Naive B cell (primary cell): ENCODE measurements around the gene CCNT1. TPM values are rescaled to one million over a fixed set of nuclear protein-coding genes. Genes with fewer than 3 reads are reported as not detected.
"Not testable (repeated sequence)": the region's sequence is repeated elsewhere in the genome, so short reads cannot be mapped to it uniquely, and the experiment has no call there.

Experiments
- ATAC-seq, 2 donors: fragments of 150-1000 bp; cut with Tn5 transposase; 2 replicates each; pipeline ENCODE4 v1.10.0; 2021; ENCODE audit warnings: low read depth in 2 of 2, mild to moderate bottlenecking in 2 of 2, moderate library complexity in 2 of 2
- DNase-seq: peaks from one replicate; pipeline ENCODE4 v3.0.0; 2022
- H3K27ac Mint-ChIP-seq, 6 donors: one replicate each; pipeline ENCODE4 v1.8.0; 2020 to 2022; ENCODE audit warnings: mild to moderate bottlenecking in 6 of 6, mixed read lengths in 6 of 6, moderate library complexity in 5 of 6, inconsistent platforms in 2 of 6
- H3K27me3 Mint-ChIP-seq, 3 donors: one replicate each; pipeline ENCODE4 v1.8.0; 2021 to 2022; ENCODE audit warnings: mixed read lengths in 3 of 3, mild to moderate bottlenecking in 1 of 3
- H3K36me3 Mint-ChIP-seq, 2 donors: one replicate each; pipeline ENCODE4 v1.8.0; 2020 to 2022; ENCODE audit warnings: mixed read lengths in 2 of 2, inconsistent platforms in 1 of 2, mild to moderate bottlenecking in 1 of 2
- H3K4me1 Mint-ChIP-seq, 3 donors: one replicate each; pipeline ENCODE4 v1.8.0; 2020 to 2022; ENCODE audit warnings: mixed read lengths in 3 of 3, inconsistent platforms in 1 of 3, mild to moderate bottlenecking in 1 of 3, moderate library complexity in 1 of 3
- H3K4me3 Mint-ChIP-seq, 8 donors: one replicate each; pipeline ENCODE4 v1.8.0; 2020 to 2022; ENCODE audit warnings: mild to moderate bottlenecking in 8 of 8, mixed read lengths in 8 of 8, moderate library complexity in 8 of 8, inconsistent platforms in 2 of 8
- H3K9me3 Mint-ChIP-seq, 7 donors: one replicate each; pipeline ENCODE4 v1.8.0; 2020 to 2022; ENCODE audit warnings: mixed read lengths in 7 of 7, mild to moderate bottlenecking in 5 of 7, inconsistent platforms in 2 of 7, moderate library complexity in 1 of 7
- polyA plus RNA-seq, 6 donors: library from polyadenylated mRNA; unstranded; fragments of 300-500 nt; fragmentation: Illumina TruSeq; gene quantifications; one replicate each; pipeline ENCODE4 v1.2.3, GENCODE V29; 2021; ENCODE audit warnings: low read depth in 6 of 6

Gene CCNT1
- 10 to 100 TPM; 13.8 to 34.5 (median 26.4) TPM for polyA plus RNA-seq

- Mint-ChIP-seq H3K27ac (peak within 1 kb of the TSS; percentile 98 to 100 (median 99)), H3K9me3 (peaks cover 5 to 26% (median 12%) of the 10 kb centered on the region in 7 donors), H3K27me3 (peaks cover 0 to 19% (median 7%) of the 10 kb centered on the region in 3 donors), H3K4me3 (peak within 1 kb of the TSS; percentile 80 to 98 (median 94)), H3K36me3 (peaks cover 14 to 27% of the 10 kb centered on the region in 2 donors), H3K4me1 (peaks cover 21 to 44% (median 30%) of the 10 kb centered on the region in 3 donors)
- peak; percentile 85 for ATAC-seq
- peak; percentile 98 for DNase-seq
Observed at GRCh38 chr12:48716493-48717251, at the start of gene CCNT1. Gene CCNT1, minus strand, starts transcription at chr12:48716707. Its CDS starts 32 bp downstream, at chr12:48716675.

DNA sequence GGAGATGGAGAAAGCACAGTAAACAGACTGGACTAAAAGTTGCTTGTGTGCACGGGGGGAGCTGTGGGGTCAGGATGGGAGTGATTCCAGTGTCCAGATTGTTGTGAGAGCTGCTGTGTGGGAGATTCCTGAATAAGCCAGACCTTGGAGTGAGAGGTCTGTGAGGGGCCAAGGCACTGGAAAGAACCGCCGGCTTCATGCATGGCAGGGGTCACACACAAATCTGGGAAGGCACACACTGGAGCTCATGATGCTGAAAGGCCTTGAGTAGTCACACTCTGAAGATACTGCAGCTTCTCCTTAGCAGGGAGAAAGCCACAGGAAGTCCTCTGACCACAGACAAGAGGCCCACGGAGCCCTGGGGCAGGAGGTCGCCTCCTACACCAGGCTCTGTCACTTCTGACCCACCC is 49.3 kb upstream of the CCNT1 start:
- no peak for ATAC-seq
- no peak for DNase-seq

DNA sequence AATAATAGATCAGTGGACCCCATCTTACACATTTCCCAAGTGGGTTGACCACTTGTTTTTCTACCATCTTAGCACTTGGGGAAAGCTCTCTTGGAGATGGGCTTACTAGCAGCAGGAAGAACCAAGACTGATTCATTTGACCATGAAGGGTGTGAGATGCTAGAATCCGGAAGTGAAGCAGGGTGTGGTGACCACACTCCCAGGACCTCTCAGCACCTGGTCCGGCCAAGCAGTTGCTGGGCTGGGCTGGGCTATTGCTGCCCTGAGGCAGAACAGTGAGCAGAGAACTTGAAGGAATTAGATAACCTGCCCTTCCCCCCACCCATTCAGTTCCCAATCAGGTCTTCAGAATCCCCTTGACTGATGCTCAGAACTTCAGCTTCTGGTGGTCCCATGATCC is 48.0 kb upstream of the CCNT1 start:
- peaks cover 0 to 6% (median 0%) of the 10 kb centered on the region in 3 donors for H3K27me3 Mint-ChIP-seq
- DNase-seq: no peak
- H3K4me3 Mint-ChIP-seq: no peak overlapping the region
- peaks cover 0 to 9% (median 5%) of the 10 kb centered on the region in 3 donors for H3K4me1 Mint-ChIP-seq
- no peak for ATAC-seq
- H3K27ac Mint-ChIP-seq: no peak overlapping the region
- H3K36me3 Mint-ChIP-seq: no peaks in the 10 kb centered on the region
- no peaks in the 10 kb centered on the region for H3K9me3 Mint-ChIP-seq

More for the DNA sequence above, 49.3 kb upstream of the CCNT1 start:
- Mint-ChIP-seq H3K4me3 (no peak overlapping the region), H3K27ac (no peak overlapping the region), H3K36me3 (no peaks in the 10 kb centered on the region), H3K9me3 (no peaks in the 10 kb centered on the region), H3K27me3 (peaks cover 0 to 6% (median 0%) of the 10 kb centered on the region in 3 donors), H3K4me1 (peaks cover 0 to 9% (median 5%) of the 10 kb centered on the region in 3 donors)

DNA sequence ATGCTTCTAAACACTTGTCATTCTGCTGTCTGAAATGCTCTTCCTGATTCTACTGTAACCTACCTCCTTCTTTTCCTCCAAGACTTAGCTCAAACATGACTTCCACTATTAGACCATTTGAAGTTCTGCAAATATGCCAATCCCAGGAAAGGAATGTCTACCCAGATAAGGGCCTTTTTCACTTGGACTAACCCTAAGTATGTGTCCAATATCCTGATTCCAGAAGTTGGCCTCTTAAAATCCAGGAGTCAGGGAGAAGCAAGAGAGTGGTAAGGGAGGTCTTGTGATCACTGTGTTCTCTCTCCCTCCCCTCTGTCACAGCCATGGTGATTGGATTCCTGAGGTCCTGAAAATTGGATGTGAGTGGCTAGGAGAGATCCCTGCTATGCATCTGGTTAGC is 42.2 kb upstream of the CCNT1 start:
- Mint-ChIP-seq H3K27me3 (no peaks in the 10 kb centered on the region), H3K36me3 (no peaks in the 10 kb centered on the region), H3K27ac (no peak overlapping the region), H3K9me3 (no peaks in the 10 kb centered on the region), H3K4me1 (no peaks in the 10 kb centered on the region), H3K4me3 (no peak overlapping the region)
- ATAC-seq: no peak
- DNase-seq: no peak

- Mint-ChIP-seq H3K9me3 (no peaks in the 10 kb centered on the region), H3K27ac (no peak overlapping the region), H3K4me1 (no peaks in the 10 kb centered on the region), H3K36me3 (no peaks in the 10 kb centered on the region), H3K27me3 (peaks cover 0 to 3% (median 0%) of the 10 kb centered on the region in 3 donors), H3K4me3 (no peak overlapping the region)
- no peak for DNase-seq
- ATAC-seq: no peak
Observed at GRCh38 chr12:48758186-48758585, 41.7 kb upstream of the CCNT1 start.

GRCh38 chr12:48750769-48751356 is 34.4 kb upstream of the CCNT1 start:
- no peaks in the 10 kb centered on the region for H3K9me3 Mint-ChIP-seq
- H3K27me3 Mint-ChIP-seq: peaks cover 10 to 17% (median 12%) of the 10 kb centered on the region in 3 donors

GRCh38 chr12:48750215-48750614 is 33.7 kb upstream of the CCNT1 start:
- no peak overlapping the region for H3K27ac Mint-ChIP-seq
- H3K4me3 Mint-ChIP-seq: no peak overlapping the region
- H3K4me1 Mint-ChIP-seq: no peaks in the 10 kb centered on the region
- DNase-seq (no peak), ATAC-seq (no peak)
- no peaks in the 10 kb centered on the region for H3K36me3 Mint-ChIP-seq
- no peaks in the 10 kb centered on the region for H3K9me3 Mint-ChIP-seq
- peaks cover 10 to 17% (median 12%) of the 10 kb centered on the region in 3 donors for H3K27me3 Mint-ChIP-seq

More at GRCh38 chr12:48750769-48751356, 34.4 kb upstream of the CCNT1 start:
- DNase-seq (no peak), ATAC-seq (no peak)
- Mint-ChIP-seq H3K27ac (no peak overlapping the region), H3K4me1 (no peaks in the 10 kb centered on the region), H3K36me3 (no peaks in the 10 kb centered on the region), H3K4me3 (no peak overlapping the region)

DNA sequence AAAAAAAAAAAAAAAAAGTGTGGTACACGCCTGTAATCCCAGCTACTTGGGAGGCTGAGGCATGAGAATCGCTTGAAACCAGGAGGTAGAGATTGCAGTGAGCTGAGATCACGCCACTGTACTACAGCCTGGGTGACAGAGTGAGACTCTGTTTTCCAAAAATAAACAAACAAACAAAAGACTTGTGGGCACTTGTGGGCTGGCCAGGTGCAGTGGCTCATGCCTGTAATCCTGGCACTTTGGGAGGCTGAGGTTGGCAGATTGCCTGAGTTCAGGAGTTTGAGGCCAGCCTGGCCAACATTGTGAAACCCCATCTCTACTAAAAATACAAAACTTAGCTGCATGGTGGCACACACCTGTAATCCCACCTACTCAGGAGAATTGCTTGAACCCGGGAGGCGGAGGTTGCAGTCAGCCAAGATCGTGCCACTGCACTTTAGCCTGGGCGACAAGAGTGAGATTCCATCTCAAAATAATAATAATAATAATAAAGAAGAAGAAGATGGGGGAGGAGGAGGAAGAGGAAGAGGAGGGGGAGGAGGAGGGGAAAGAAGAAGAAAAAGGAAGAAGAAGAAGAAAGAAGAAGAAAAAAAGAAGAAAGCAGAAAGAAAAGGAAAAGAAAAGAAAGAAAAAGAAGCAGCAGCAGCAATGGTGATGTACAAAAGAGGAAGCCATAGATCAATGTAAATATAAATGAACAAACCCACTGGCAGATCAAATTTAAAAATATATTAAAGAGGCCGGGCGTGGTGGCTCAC is 27.9 kb upstream of the CCNT1 start:
- H3K4me1 Mint-ChIP-seq: no peaks in the 10 kb centered on the region
- DNase-seq (no peak), ATAC-seq (no peak)
- H3K9me3 Mint-ChIP-seq: no peaks in the 10 kb centered on the region
- peaks cover 16 to 29% (median 22%) of the 10 kb centered on the region in 3 donors for H3K27me3 Mint-ChIP-seq
- no peak overlapping the region for H3K4me3 Mint-ChIP-seq
- no peak overlapping the region for H3K27ac Mint-ChIP-seq
- no peaks in the 10 kb centered on the region for H3K36me3 Mint-ChIP-seq

DNA sequence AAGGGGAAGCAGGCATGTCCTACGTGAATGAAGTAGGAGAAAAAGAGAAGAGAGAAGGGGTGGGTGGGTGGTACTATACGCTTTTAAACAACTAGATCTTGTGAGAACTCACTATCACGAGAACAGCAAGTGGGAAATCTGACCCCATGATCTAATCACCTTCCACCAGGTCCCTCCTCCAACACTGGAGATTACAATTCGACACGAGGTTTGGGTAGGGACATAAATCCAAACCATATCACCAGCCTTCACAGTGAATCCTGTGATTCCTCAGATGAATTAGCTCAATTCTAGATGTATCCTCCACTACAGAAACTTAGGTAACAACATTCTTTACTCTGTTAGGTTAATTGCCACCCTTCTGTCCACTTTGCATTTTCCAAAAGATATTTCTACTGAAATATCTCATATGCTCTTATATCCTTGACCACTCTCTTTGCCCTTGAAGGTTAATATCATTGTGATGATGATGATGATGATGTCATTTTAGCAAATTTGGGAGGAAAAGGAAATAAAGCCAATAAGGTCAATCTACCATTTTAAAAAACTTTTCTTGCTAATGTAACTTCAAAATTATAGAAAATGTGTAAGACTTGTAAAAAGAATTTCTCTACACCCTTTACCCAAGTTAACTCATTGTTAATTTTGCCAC is 23.2 kb upstream of the CCNT1 start:
- Mint-ChIP-seq H3K9me3 (no peaks in the 10 kb centered on the region), H3K36me3 (no peaks in the 10 kb centered on the region), H3K4me1 (no peaks in the 10 kb centered on the region), H3K4me3 (no peak overlapping the region), H3K27ac (peak overlapping the region in 1 of 6 donors; percentile 72), H3K27me3 (peaks cover 17 to 25% (median 21%) of the 10 kb centered on the region in 3 donors)
- ATAC-seq (no peak), DNase-seq (no peak)

DNA sequence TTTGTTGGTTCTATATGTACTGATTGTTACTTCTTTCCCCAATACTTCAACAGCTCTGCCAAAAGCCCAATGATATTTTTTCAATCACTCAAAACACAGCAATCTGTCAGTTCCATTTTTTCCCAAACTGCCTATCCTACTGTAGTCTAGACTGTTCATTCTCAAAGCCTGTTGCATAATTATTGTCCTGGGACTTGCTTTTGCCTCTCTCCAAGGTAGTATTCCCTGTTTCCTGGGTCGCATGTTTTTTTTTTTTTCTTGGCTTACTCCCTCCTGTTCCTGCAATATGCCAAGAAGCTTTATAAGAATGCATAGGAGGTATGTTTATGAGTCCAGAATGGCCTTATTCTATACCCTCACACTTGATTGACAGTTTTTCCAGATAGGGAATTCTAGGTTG is 19.9 kb upstream of the CCNT1 start:
- no peak overlapping the region for H3K4me3 Mint-ChIP-seq
- H3K27ac Mint-ChIP-seq: peak overlapping the region in 1 of 6 donors; percentile 28
- peaks cover 17 to 25% (median 21%) of the 10 kb centered on the region in 3 donors for H3K27me3 Mint-ChIP-seq
- ATAC-seq (no peak), DNase-seq (no peak)
- H3K36me3 Mint-ChIP-seq: no peaks in the 10 kb centered on the region
- no peaks in the 10 kb centered on the region for H3K4me1 Mint-ChIP-seq
- H3K9me3 Mint-ChIP-seq: no peaks in the 10 kb centered on the region

DNA sequence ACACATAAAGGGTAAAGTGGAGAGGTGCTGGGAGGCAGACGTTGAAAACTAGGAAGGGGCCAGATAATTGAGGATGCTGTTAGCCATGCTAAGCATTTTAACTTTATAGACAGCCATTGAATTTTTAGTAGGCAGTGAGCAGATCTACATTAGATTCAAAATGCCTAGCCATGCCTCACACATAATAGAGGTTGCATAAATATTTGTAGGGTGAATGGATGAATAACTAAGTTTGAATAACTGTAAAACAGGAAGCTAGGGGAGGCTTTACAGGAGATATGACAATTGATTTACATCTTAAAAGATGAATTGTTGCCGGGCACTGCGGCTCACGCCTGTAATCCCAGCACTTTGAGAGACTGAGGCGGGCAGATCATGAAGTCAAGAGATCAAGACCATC is 12.3 kb upstream of the CCNT1 start:
- H3K4me1 Mint-ChIP-seq: no peaks in the 10 kb centered on the region
- no peak overlapping the region for H3K4me3 Mint-ChIP-seq
- no peaks in the 10 kb centered on the region for H3K9me3 Mint-ChIP-seq
- peaks cover 12 to 21% (median 14%) of the 10 kb centered on the region in 3 donors for H3K27me3 Mint-ChIP-seq
- H3K27ac Mint-ChIP-seq: no peak overlapping the region
- no peaks in the 10 kb centered on the region for H3K36me3 Mint-ChIP-seq
- ATAC-seq (no peak), DNase-seq (no peak)

DNA sequence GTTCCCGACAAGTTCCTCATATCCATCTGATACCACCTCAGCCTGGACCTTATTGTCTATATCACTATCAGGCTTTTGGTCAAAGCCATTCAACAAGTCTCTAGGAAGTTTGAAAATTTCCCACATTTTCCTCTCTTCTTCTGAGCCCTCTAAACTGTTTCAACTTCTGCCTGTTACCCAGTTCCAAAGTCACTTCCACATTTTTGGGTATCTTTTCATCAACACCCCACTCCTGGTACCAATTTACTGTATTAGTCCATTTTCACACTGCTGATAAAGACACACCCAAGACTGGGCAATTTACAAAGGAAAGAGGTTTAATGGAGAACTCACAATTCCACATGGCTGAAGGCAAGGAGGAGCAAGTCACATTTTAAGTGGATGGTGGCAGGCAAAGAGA is 4.2 kb upstream of the CCNT1 start:
- peaks cover 5 to 27% (median 12%) of the 10 kb centered on the region in 7 donors for H3K9me3 Mint-ChIP-seq
- not testable (repeated sequence) for ATAC-seq, DNase-seq, H3K27ac Mint-ChIP-seq
- peaks cover 12 to 19% (median 15%) of the 10 kb centered on the region in 3 donors for H3K4me1 Mint-ChIP-seq
- peaks cover 4 to 22% (median 10%) of the 10 kb centered on the region in 3 donors for H3K27me3 Mint-ChIP-seq
- peak overlapping the region in 1 of 8 donors; percentile 76 for H3K4me3 Mint-ChIP-seq
- peaks cover 9 to 19% of the 10 kb centered on the region in 2 donors for H3K36me3 Mint-ChIP-seq

DNA sequence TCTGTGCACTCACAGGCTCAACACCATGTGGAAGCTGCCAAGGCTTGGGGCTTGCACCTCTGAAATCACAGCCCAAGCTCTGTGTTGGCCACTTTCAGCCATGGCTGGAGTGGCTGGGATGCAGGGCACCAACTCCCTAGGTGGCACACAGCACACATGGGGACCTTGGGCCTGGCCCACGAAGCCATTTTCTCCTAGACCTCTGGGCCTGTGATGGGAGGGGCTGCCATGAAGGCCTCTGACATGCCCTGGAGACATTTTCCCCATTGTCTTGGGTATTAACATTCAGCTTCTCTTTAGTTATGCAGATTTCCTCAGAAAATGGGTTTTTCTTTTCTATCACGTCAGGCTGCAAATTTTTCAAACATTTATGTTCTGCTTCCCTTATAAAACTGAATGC is 3.7 kb upstream of the CCNT1 start:
- Mint-ChIP-seq H3K36me3 (peaks cover 9 to 19% of the 10 kb centered on the region in 2 donors), H3K9me3 (peaks cover 5 to 27% (median 12%) of the 10 kb centered on the region in 7 donors), H3K27me3 (peaks cover 0 to 19% (median 7%) of the 10 kb centered on the region in 3 donors), H3K4me1 (peaks cover 14 to 25% (median 16%) of the 10 kb centered on the region in 3 donors), H3K4me3 (peak overlapping the region in 1 of 8 donors; percentile 76)
- DNase-seq, ATAC-seq, H3K27ac Mint-ChIP-seq: not testable (repeated sequence)
